Vagina (tissue), 2 donors: ENCODE results near the gene FCHO1. TPM values are rescaled to one million over a fixed set of nuclear protein-coding genes. Genes with fewer than 3 reads are reported as not detected.
"Not testable (repeated sequence)": the region's sequence is repeated elsewhere in the genome, so short reads cannot be mapped to it uniquely, and the experiment has no call there.

ENCODE experiments used
- DNase-seq, 2 donors: peaks; one replicate each; pipeline ENCODE4 v3.0.0-alpha.2; 2017; ENCODE audit errors: extremely low spot score in 2 of 2
- H3K27ac ChIP-seq: fragments of 200-600 bp; sonication (generic); one replicate; pipeline ENCODE4 v1.5.1; 2019
- H3K27me3 ChIP-seq: fragments of 200-600 bp; sonication (generic); one replicate; pipeline ENCODE4 v1.5.1; 2019
- H3K36me3 ChIP-seq, 2 donors: fragments of 200-600 bp; sonication (generic); one replicate each; pipeline ENCODE4 v1.5.1; 2017 to 2019
- H3K4me1 ChIP-seq: fragments of 200-600 bp; sonication (generic); one replicate; pipeline ENCODE4 v1.5.1; 2019
- H3K4me3 ChIP-seq, 2 donors: fragments of 200-600 bp; sonication (generic); 1 replicate in 1 of 2; 2 replicates in 1 of 2; pipeline ENCODE4 v1.5.1; 2016 to 2019
- H3K9me3 ChIP-seq: fragments of 200-600 bp; sonication (generic); one replicate; pipeline ENCODE4 v1.5.1; 2019
- CTCF ChIP-seq, 3 experiments: fragments of 450-650 bp in 2 of 3; fragments of 200-600 bp in 1 of 3; sonication (generic) in 1 of 3; IDR thresholded peaks; one replicate each; pipeline ENCODE4 v1.5.1; 2017 to 2019; ENCODE audit warnings: antibody characterized with exemption in 3 of 3, mild to moderate bottlenecking in 2 of 3, moderate library complexity in 2 of 3
- POLR2A ChIP-seq, 2 donors: fragments of 450-650 bp; IDR thresholded peaks; one replicate each; pipeline ENCODE4 v1.6.1; 2017; ENCODE audit warnings: antibody characterized with exemption in 2 of 2, mild to moderate bottlenecking in 2 of 2, moderate library complexity in 2 of 2
- POLR2AphosphoS5 ChIP-seq, 2 donors: sonication (generic); formaldehyde crosslinking; IDR thresholded peaks; one replicate each; pipeline ENCODE4 v1.9.0; 2017; ENCODE audit warnings: antibody characterized with exemption in 2 of 2, mild to moderate bottlenecking in 2 of 2, low read depth in 1 of 2; ENCODE audit not compliant: insufficient read depth in 1 of 2
- intact Hi-C: fragments of 100-400 bp; cut with DNase I; formaldehyde crosslinking; loops from one replicate; pipeline ENCODE4 v1.15.1; 2023
- total RNA-seq: library from RNA; depleted of rRNA; stranded (reverse); fragments of >200 nt; gene quantifications from one replicate; pipeline ENCODE4 v1.2.3, GENCODE V29; 2016

The FCHO1 gene
- total RNA-seq, 1 donor from 2014 or later = 12.3 TPM

- no peak for TF ChIP-seq POLR2A (IDR thresholded peaks at IDR 0.05)
- no peak for TF ChIP-seq CTCF (IDR thresholded peaks at IDR 0.05)
- TF ChIP-seq POLR2AphosphoS5 (IDR thresholded peaks at IDR 0.05; ENCODE audit: insufficient read depth in 1 of 2, low read depth in 1 of 2) = peak in 1 of 2 donors; percentile 14
- intact Hi-C loops = no loop called here
- no peaks in the 10 kb centered on the region for H3K4me1 ChIP-seq
- H3K36me3 ChIP-seq = no peaks in the 10 kb centered on the region
- H3K27me3 ChIP-seq = no peaks in the 10 kb centered on the region
- no peak for DNase-seq
- H3K9me3 ChIP-seq = no peaks in the 10 kb centered on the region
- H3K4me3 ChIP-seq = no peak overlapping the region
- H3K27ac ChIP-seq = no peak overlapping the region
Observed at GRCh38 chr19:17797424-17798201, 46.3 kb downstream of the FCHO1 start.

GRCh38 chr19:17798599-17798998 is 47.3 kb downstream of the FCHO1 start:
- H3K4me1 ChIP-seq, H3K27ac ChIP-seq, intact Hi-C loops, H3K9me3 ChIP-seq, DNase-seq, H3K36me3 ChIP-seq, H3K4me3 ChIP-seq, H3K27me3 ChIP-seq: not testable (repeated sequence)

- TF ChIP-seq POLR2A (IDR thresholded peaks at IDR 0.05) (no peak), POLR2AphosphoS5 (IDR thresholded peaks at IDR 0.05; ENCODE audit: insufficient read depth in 1 of 2, low read depth in 1 of 2) (no peak), CTCF (IDR thresholded peaks at IDR 0.05) (no peak)
- DNase-seq = no peak
- intact Hi-C loops = no loop called here
Observed at GRCh38 chr19:17802137-17802858, 51.0 kb downstream of the FCHO1 start.

GRCh38 chr19:17803264-17803896 is 52.1 kb downstream of the FCHO1 start:
- Histone ChIP-seq H3K9me3 (no peaks in the 10 kb centered on the region), H3K4me1 (no peaks in the 10 kb centered on the region), H3K36me3 (no peaks in the 10 kb centered on the region), H3K27me3 (no peaks in the 10 kb centered on the region), H3K27ac (no peak overlapping the region), H3K4me3 (no peak overlapping the region)
- no peak for TF ChIP-seq CTCF (IDR thresholded peaks at IDR 0.05)
- TF ChIP-seq POLR2A (IDR thresholded peaks at IDR 0.05) = no peak
- TF ChIP-seq POLR2AphosphoS5 (IDR thresholded peaks at IDR 0.05; ENCODE audit: insufficient read depth in 1 of 2, low read depth in 1 of 2) = no peak
- DNase-seq = no peak
- intact Hi-C loops = no loop called here

More at GRCh38 chr19:17802137-17802858, 51.0 kb downstream of the FCHO1 start:
- H3K9me3 ChIP-seq = no peaks in the 10 kb centered on the region
- no peaks in the 10 kb centered on the region for H3K36me3 ChIP-seq
- H3K4me1 ChIP-seq = no peaks in the 10 kb centered on the region
- H3K4me3 ChIP-seq = no peak overlapping the region
- H3K27me3 ChIP-seq = no peaks in the 10 kb centered on the region
- no peak overlapping the region for H3K27ac ChIP-seq

GRCh38 chr19:17805427-17805826 is 54.1 kb downstream of the FCHO1 start:
- no peak for TF ChIP-seq POLR2A (IDR thresholded peaks at IDR 0.05)
- TF ChIP-seq CTCF (IDR thresholded peaks at IDR 0.05) = no peak
- no peak for TF ChIP-seq POLR2AphosphoS5 (IDR thresholded peaks at IDR 0.05; ENCODE audit: insufficient read depth in 1 of 2, low read depth in 1 of 2)
- Histone ChIP-seq H3K4me3 (no peak overlapping the region), H3K27ac (no peak overlapping the region), H3K36me3 (no peaks in the 10 kb centered on the region), H3K4me1 (no peaks in the 10 kb centered on the region), H3K27me3 (no peaks in the 10 kb centered on the region), H3K9me3 (no peaks in the 10 kb centered on the region)
- DNase-seq = no peak
- intact Hi-C loops = no loop called here
